Suppressor macrophage treated with lipopolysaccharide for 1 hour (primary cell): ENCODE results near the gene TBC1D20.
"Not testable (repeated sequence)": the region's sequence is repeated elsewhere in the genome, so short reads cannot be mapped to it uniquely, and the experiment has no call there.

Experiments used
- DNase-seq, 3 donors: peaks; one replicate each; pipeline ENCODE4 v3.0.0-alpha.2; 2020 to 2022

Gene TBC1D20

GRCh38 chr20:475463-476357 lies 13.4 kb upstream of the TBC1D20 start:
- DNase-seq = no peak

GRCh38 chr20:474581-474980 lies 12.2 kb upstream of the TBC1D20 start:
- DNase-seq = no peak

DNA sequence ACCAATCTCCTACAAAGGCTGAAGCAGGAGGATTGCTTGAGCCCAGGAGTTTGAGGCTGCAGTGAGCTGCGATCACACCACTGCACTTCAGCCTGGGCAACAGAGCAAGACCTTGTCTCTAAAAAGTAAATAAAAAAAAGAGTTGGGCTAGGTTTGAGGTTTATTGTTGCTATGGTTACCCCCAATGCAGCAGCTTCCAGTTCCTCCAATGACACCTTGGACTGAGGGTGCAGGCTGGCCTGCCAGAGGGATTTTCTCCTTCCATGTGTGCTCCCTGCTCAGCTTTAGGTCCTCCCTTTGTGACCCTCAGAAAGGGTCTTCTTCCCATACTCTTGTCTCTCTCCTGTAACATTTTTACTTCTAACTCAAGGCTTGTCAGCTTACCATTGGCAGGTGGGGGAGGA lies 10.6 kb upstream of the TBC1D20 start:
- no peak for DNase-seq

DNA sequence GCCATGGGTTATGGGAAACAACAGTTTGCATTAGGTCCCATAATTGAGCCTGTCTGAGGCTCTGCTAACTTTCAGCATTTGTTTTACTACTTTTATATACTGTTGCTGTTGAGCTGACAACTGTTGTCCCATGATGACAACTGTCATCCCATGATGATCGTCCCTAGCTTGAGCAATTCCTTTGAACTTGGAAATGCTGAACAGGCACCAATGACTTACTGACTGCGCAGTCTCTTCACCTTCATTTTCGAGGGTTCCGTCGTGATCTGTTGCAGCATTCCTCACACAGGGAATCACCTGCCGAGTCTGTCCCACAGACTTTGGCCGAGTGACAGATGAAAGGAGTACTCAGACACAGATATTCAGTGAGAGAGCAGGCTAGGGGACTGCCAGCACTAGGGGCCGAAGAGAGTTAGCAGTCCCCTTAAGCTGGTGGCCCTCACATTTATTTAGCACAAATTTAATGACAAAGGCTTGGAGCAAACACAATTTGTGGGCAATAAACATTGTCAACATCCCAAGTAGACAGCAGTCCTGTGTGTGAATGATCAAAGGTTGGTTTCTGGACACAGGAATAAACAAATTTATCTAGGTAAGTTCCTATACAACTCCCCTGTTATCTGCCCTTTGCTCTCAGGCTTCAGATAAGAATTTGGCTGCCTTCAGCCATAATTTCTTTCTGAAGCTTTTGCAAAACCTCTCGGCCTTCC lies 10.0 kb upstream of the TBC1D20 start:
- DNase-seq = no peak

DNA sequence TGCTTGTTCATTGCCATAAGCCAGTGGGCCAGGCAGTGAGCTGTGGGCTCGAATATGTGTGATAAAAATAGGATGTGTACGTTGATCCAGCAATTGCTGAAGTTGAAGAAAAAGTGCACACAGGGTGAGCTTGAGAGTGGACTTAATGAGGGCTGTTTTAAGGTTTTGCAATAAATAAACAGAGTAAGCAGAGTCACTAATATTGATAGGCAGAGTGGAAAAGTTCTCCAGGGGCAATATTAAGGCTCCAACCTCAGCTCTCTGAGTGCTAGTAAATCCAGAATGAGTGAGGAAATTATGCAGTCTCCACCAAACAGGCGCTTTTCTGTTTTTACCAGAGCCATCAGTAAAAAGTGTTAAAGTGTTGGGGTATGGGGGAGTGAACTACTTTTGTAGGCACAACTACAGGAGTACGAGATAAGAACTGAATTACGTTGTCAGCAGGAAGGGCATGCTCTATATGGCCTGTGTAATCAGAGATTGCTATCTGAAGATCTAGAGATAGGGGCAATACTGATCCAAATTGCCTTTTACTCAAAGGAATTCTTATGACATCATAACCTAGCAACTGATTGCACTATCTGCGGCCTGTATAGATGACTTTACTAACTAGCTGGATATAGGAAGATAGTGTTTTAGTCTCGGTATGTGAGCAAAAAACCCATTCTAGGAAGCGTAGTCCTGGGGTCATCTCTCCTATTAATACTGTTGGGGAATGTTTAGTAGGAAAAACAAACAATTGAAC lies 7.6 kb upstream of the TBC1D20 start:
- DNase-seq = no peak

DNA sequence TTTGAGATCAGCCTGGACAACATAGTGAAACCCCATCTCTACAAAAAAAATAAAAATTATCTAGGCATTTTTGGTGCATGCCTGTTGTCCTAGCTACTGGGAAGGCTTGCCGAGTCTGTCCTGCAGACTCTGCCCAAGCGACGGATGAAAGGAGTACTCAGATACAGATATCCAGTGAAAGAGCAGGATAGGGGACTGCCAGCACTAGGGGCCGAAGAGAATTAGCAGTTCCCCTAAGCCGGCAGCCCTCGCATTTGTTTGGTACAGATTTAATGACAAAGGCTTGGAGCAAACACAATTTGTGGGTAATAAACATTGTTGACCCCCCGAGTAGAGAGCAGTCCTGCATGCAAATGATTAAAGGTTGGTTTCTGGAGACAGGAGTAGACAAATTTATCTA lies 5.4 kb upstream of the TBC1D20 start:
- no peak for DNase-seq

- DNase-seq = peak; percentile 45 to 77 (median 50)
These were observed 807 bp downstream of the TBC1D20 start for GRCh38 chr20:461254-462198.

DNA sequence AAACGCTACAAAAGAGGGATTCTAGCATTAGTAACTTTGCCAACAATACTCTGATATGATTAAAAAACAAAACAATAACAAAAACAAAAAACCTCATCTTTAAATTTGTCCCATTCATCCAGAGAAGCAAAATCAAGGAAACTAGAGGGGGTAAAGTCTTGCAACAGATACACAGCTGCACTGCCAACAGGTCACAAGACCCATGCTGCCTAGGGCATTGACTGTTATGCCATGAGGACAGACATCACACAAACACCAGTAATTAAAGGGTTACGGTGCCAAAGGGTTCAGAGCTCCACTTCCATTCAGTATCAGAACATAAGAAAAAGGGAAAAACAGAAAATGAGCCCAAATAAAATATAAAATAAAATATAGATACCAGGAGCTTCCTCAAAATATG lies 1.6 kb downstream of the TBC1D20 start:
- DNase-seq = peak; percentile 35 to 44 (median 41)

DNA sequence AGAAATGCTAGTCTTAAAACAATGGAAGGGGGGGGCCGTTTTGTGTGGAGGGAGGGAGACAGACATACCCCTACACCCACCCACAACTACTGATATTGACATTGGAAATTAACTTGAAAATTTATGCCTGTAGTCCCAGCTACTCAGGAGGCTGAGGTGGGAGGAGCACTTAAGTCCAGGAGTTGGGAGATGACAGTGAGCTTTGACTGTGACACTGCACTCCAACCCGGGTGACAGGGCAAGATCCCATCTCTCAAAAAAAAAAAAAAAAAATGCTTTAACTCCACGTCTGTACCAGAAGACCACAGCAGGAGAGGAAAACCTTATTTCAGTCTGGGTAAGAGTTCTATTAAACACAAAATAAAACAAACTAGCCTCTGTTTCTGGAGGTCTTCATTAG lies 2.2 kb downstream of the TBC1D20 start:
- no peak for DNase-seq

DNA sequence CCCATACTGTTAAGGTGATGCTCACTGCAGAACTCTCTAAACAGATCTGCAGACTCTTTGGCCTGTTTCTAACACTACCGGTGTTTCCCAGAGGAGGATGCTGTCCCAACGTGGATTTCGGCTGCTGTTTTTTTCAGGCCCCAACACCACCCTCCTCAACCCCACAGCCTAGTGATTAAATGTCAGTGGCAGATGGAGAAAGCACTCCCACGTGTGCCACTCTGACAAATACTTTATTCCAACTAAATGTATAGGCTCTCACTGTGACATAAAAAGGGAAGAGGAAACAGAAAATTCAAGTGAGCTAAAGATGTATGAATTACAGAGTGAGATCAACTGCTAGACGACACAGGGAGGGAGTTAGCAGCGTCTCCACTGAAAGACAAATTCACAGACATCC lies 3.6 kb downstream of the TBC1D20 start:
- peak; percentile 44 to 65 (median 60) for DNase-seq

GRCh38 chr20:454951-455350 lies 7.4 kb downstream of the TBC1D20 start:
- DNase-seq = no peak

DNA sequence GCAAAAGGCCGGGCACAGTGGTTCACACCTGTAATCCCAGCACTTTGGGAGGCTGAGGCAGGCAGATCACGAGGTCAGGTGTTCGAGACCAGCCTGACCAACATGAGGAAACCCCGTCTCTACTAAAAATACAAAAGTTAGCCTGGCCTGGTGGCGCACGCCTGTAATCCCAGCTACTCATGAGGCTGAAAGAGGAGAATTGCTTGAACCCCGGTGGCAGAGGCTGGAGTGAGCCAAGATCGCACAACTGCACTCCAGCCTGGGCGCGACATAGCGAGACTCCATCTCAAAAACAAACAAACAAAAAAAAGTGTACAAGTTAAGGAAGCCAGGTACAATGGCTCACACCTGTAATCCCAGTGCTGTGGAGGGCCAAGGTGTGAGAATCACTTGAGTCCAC lies 10.3 kb downstream of the TBC1D20 start:
- DNase-seq = not testable (repeated sequence)

DNA sequence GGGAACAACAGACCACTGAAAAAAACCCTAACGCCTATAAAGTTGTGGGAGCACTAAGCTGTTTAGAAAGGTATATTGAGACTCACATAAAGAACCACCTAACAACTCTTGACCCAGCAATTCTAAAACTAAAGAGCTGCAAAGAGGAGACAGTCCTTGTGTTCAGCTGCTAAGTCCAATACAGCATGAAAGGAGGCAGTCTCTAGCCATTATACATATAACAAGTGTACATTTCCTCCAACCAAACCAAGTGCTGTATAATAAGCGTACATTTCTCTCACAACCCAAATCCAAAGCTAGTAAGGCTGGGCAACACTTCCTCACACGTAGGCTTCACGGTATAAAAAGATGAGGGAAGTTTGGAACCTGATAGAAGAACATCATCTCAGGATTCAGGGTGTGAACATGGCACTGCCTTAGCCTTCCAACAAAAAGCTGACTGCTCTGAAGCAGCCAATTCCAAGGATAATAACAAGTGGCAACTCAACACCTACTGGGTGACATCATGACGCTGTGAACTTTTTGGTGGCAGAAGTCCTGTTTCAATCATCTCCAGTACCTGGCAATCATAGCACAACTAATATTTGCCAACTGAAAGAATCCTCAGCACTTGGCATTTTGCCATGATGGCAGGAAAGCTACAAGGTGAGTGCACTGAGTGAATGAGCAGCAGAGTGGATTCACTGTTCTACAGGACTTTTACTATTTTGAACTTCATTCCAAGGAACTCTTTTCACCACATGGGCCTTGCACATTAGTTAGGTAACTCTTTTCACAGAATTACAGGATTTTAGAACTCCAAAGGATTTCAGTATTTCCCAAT lies 16.6 kb downstream of the TBC1D20 start:
- no peak for DNase-seq

DNA sequence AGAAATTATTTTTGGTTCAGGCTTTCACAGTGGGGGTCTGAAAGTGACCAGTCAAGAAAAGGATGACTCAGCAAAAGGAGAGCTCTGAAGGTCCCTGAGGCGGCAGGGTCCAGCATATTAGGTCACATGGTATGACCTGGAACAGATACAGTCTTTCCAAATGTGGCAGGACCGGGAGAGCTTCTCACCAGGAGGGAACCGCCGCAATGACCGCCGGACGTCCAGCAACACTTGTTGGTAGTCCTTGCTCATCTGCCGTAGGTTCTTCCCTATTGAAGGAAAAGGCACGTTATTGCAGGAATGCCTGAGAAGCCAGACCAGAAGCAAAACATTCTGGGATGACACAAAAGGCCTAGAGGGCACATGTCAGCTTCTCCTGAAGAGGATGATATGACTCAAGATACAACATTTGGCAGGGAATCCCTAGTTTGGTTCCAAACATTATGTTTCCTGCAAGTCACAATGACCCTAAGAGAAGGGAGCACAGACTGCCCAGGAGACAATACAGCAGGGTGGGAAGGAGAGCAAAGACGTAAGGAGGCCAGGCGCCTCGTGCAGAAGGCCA lies 17.4 kb downstream of the TBC1D20 start:
- DNase-seq = no peak

GRCh38 chr20:444117-444516 lies 18.2 kb downstream of the TBC1D20 start:
- no peak for DNase-seq

DNA sequence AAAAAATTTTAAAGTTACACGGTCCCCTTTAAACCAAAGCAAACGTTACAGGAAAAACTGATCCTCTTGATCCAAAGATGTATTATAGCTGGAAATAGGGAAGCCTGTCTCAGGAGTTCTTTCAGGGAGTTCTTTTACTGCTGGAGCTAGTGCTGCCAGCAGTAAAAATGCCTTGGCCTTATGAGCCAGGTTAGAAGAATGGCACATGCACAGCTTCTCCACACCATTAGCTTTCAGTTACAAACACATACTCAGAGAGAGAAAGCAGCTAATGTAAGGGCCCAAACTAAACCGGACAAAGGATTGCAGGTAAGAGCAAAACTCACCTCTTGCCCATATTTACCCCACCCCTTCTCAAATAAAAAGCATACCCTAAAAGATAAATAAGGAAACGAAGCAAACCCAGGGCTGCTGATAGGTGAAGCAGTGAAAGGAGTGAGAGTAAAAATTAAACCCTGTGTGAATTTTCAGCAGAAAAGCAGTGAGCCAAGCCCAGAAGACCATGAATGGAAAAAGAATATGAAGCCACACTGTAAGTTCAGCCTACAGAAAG lies 19.0 kb downstream of the TBC1D20 start:
- no peak for DNase-seq

GRCh38 chr20:440636-441035 lies 21.7 kb downstream of the TBC1D20 start:
- no peak for DNase-seq

GRCh38 chr20:440148-440547 lies 22.2 kb downstream of the TBC1D20 start:
- no peak for DNase-seq

- peak; percentile 6 to 28 (median 20) for DNase-seq
These were observed 23.5 kb downstream of the TBC1D20 start for GRCh38 chr20:438571-439469.
